A549 (cell line): ENCODE results near the gene TIMM21.

ENCODE experiments used
- CEBPB ChIP-seq, 2 experiments: fragments of >200 bp in 1 of 2; sonication (Bioruptor Twin) in 1 of 2; formaldehyde crosslinking in 1 of 2; IDR thresholded peaks; 2 replicates each; pipeline ENCODE4 v1.6.1; 2012 to 2016
- CHD4 ChIP-seq: fragments of 200-600 bp; sonication (generic); IDR thresholded peaks from 2 replicates; pipeline ENCODE4 v1.6.1; 2016; ENCODE audit warnings: antibody characterized with exemption, mild to moderate bottlenecking, borderline replicate concordance
- FOSL2 ChIP-seq, 2 experiments: fragments of 450-650 bp in 1 of 2; fragments of >200 bp in 1 of 2; sonication (Bioruptor Twin) in 1 of 2; formaldehyde crosslinking; IDR thresholded peaks; 2 replicates each; pipeline versions ENCODE4 v1.5.0 to v1.6.1; 2016 to 2020; ENCODE audit warnings: mild to moderate bottlenecking in 1 of 2, moderate library complexity in 1 of 2
- MYC ChIP-seq: IDR thresholded peaks from 2 replicates; pipeline ENCODE4 v1.6.1; 2012; ENCODE audit warnings: mild to moderate bottlenecking, inconsistent platforms, low read length, improper control_type of control experiment, borderline replicate concordance
- NPAS2 ChIP-seq: fragments of 250-450 bp; sonication (Bioruptor Pico); IDR thresholded peaks from 2 replicates; pipeline ENCODE4 v1.8.0; 2022; ENCODE audit warnings: mild to moderate bottlenecking, moderate library complexity, borderline replicate concordance
- RAD21 ChIP-seq, 2 experiments: fragments of >200 bp in 1 of 2; sonication (Bioruptor Twin) in 1 of 2; formaldehyde crosslinking in 1 of 2; IDR thresholded peaks in 1 of 2; conservative IDR thresholded peaks in 1 of 2; 2 replicates in 1 of 2; 3 replicates in 1 of 2; pipeline ENCODE4 v1.6.1; 2012 to 2018; ENCODE audit warnings: inconsistent platforms in 1 of 2
- REST ChIP-seq: fragments of 200-600 bp; sonication (generic); IDR thresholded peaks from 2 replicates; pipeline ENCODE4 v1.6.1; 2016; ENCODE audit warnings: antibody characterized with exemption, mild to moderate bottlenecking, moderate library complexity
- RFX5 ChIP-seq: fragments of 450-650 bp; IDR thresholded peaks from 2 replicates; pipeline ENCODE4 v1.7.1; 2014; ENCODE audit warnings: antibody characterized with exemption, mild to moderate bottlenecking, moderate library complexity
- SMC3 ChIP-seq: fragments of >200 bp; sonication (Bioruptor Twin); formaldehyde crosslinking; IDR thresholded peaks from 3 replicates; pipeline ENCODE4 v1.6.1; 2018; ENCODE audit warnings: inconsistent platforms
- TF ChIP-seq, protein P1 (sequence below): fragments of >200 bp; sonication (Bioruptor Twin); formaldehyde crosslinking; IDR thresholded peaks from 3 replicates; pipeline ENCODE4 v1.5.1; 2016
- TF ChIP-seq, protein P2 (sequence below): fragments of 450-650 bp; IDR thresholded peaks from 2 replicates; pipeline ENCODE4 v1.6.1; 2014; ENCODE audit warnings: antibody characterized with exemption
- TF ChIP-seq, protein P3 (sequence below): IDR thresholded peaks from 2 replicates; pipeline ENCODE4 v1.6.1; 2012

- TF ChIP-seq, protein P1, sequence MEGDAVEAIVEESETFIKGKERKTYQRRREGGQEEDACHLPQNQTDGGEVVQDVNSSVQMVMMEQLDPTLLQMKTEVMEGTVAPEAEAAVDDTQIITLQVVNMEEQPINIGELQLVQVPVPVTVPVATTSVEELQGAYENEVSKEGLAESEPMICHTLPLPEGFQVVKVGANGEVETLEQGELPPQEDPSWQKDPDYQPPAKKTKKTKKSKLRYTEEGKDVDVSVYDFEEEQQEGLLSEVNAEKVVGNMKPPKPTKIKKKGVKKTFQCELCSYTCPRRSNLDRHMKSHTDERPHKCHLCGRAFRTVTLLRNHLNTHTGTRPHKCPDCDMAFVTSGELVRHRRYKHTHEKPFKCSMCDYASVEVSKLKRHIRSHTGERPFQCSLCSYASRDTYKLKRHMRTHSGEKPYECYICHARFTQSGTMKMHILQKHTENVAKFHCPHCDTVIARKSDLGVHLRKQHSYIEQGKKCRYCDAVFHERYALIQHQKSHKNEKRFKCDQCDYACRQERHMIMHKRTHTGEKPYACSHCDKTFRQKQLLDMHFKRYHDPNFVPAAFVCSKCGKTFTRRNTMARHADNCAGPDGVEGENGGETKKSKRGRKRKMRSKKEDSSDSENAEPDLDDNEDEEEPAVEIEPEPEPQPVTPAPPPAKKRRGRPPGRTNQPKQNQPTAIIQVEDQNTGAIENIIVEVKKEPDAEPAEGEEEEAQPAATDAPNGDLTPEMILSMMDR, result no peak
- no peak for TF ChIP-seq RAD21 (conservative IDR thresholded peaks at IDR 0.05 in 1 of 2, IDR thresholded peaks at IDR 0.05 in 1 of 2)
- no peak for TF ChIP-seq NPAS2
- TF ChIP-seq SMC3, result no peak
- no peak for TF ChIP-seq CHD4
- TF ChIP-seq, protein P2, sequence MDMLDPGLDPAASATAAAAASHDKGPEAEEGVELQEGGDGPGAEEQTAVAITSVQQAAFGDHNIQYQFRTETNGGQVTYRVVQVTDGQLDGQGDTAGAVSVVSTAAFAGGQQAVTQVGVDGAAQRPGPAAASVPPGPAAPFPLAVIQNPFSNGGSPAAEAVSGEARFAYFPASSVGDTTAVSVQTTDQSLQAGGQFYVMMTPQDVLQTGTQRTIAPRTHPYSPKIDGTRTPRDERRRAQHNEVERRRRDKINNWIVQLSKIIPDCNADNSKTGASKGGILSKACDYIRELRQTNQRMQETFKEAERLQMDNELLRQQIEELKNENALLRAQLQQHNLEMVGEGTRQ, result no peak
- TF ChIP-seq RFX5, result no peak
- TF ChIP-seq MYC, result no peak
- TF ChIP-seq CEBPB (IDR thresholded peaks at IDR 0.05), result no peak
- TF ChIP-seq, protein P3, sequence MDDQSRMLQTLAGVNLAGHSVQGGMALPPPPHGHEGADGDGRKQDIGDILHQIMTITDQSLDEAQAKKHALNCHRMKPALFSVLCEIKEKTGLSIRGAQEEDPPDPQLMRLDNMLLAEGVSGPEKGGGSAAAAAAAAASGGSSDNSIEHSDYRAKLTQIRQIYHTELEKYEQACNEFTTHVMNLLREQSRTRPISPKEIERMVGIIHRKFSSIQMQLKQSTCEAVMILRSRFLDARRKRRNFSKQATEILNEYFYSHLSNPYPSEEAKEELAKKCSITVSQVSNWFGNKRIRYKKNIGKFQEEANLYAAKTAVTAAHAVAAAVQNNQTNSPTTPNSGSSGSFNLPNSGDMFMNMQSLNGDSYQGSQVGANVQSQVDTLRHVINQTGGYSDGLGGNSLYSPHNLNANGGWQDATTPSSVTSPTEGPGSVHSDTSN, result no peak
- no peak for TF ChIP-seq REST
- no peak for TF ChIP-seq FOSL2 (IDR thresholded peaks at IDR 0.05)
- TF ChIP-seq FOSL2 (CRISPR knock-in tag; IDR thresholded peaks at IDR 0.05), result no peak
Observed at GRCh38 chr18:74131124-74131523, 17.2 kb upstream of the TIMM21 start.
